ENCODE measurements around the gene THOC7. TPM values are rescaled to one million over a fixed set of nuclear protein-coding genes. Genes with fewer than 3 reads are reported as not detected.
A peak's percentile ranks its signal among the peaks of the same experiment; 100 is the strongest.

THOC7 gene
- total RNA-seq, 2 experiments from 2014 or later, result 85.4 to 92.7 TPM

DNA sequence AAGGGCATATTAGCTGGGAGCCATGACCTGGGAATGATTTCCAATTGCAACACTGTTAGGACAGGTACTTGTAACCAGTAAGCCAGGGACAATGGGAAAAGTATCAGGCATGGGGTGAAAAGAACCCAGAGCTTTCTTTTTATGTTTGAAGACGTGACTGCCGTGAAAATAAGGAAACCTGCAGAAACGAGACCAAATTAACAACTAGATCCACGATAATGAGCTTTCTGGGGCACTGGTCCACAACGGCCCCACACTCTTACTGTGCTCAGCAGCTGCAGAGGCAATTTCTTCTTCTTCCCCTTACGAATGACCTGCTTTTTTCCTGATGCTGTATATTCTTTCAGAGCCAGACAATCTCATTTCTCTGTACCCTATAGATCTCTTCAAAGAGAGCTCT is 33.1 kb downstream of the THOC7 start:
- Mint-ChIP-seq H3K4me3 (no peak overlapping the region), H3K27ac (no peak overlapping the region), H3K4me1 (no peaks in the 10 kb centered on the region), H3K27me3 (no peaks in the 10 kb centered on the region), H3K36me3 (peaks cover 14% of the 10 kb centered on the region), H3K9me3 (no peaks in the 10 kb centered on the region)
- DNase-seq, result no peak

DNA sequence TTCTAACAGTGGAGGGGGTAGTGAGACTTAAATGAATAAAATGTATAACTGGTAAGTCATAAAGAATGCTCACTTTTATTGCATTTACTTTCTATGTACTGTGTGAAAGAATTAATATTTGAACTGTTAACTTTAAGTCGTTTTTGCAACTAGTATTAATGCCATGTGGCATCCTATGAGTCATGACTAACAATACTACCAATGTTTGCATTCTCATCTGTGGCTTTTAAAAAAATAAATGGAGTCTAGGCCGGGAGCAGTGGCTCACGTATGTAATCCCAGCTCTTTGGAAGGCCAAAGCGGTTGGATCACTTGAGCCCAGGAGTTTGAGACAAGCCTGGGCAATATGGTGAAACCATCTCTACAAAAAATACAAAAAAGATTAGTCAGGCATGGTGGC is 39.3 kb downstream of the THOC7 start:
- peaks cover 6% of the 10 kb centered on the region for H3K36me3 Mint-ChIP-seq
- no peaks in the 10 kb centered on the region for H3K27me3 Mint-ChIP-seq
- DNase-seq, result no peak
- H3K4me3 Mint-ChIP-seq, result no peak overlapping the region
- no peaks in the 10 kb centered on the region for H3K4me1 Mint-ChIP-seq
- no peak overlapping the region for H3K27ac Mint-ChIP-seq
- no peaks in the 10 kb centered on the region for H3K9me3 Mint-ChIP-seq

DNA sequence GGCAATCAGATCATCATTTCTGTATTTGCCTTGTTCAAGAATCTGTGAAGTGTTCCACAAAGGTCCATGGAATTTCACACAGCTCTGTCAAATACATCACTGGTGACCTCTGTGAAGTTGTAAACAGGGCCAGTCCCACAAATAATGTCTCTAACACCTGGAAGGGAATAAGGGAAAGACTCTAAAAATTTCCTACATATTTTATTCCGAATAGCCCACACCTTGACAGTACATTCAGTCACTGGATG is 44.5 kb downstream of the THOC7 start, which contains the start of gene C3orf49:
Gene C3orf49, plus strand, starts transcription at position 149 of the 248 bp plus-strand sequence. CDS start 173 bp downstream, outside the sequence.
- no peak within 1 kb of the TSS for H3K4me3 Mint-ChIP-seq
- no peak for DNase-seq

DNA sequence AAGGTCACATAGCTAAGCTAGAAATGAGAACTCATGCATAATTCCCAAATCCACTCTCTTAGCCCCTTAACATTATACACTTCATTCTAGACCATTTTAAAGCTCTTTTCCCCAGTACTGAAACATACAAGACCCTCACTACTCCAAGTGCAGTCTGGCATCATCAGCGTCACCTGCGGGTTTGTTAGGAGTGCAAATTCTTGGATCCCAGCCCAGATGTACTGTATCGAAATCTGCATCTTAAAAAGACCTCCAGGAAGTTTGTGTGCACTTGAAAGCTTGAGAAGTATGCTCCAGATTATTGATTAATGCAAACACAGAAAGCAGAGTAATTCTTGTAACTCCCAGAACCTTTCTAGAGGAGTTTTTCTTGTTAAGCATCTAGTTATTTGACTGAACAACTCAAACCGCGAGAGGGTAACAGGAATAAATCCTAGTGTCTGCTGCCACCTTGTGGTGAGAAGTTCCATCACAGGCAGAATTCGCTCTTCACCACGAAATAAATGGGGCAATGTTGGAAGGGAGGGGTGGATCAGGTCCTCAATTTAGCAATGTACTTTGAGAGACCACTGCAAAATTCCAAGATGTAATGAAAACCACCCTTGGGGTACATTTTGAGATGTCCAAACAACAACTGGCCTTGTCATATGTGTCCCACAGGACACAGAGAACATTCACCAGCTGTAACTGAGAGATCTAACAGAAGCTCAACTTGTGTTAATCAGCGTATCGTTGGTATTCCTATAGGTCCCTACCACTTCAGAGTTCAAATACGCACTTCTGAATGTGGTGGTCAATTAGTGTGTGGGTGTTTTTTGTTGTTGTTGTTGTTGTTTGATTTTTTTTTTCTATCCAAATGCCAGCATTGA is 45.1 kb downstream of the THOC7 start:
- no peaks in the 10 kb centered on the region for H3K9me3 Mint-ChIP-seq
- H3K27ac Mint-ChIP-seq, result no peak overlapping the region
- DNase-seq, result peak; percentile 14
- H3K4me1 Mint-ChIP-seq, result peaks cover 5% of the 10 kb centered on the region
- no peaks in the 10 kb centered on the region for H3K27me3 Mint-ChIP-seq
- H3K36me3 Mint-ChIP-seq, result peaks cover 2% of the 10 kb centered on the region
- no peak overlapping the region for H3K4me3 Mint-ChIP-seq

More for the DNA sequence above, 44.5 kb downstream of the THOC7 start, which contains the start of gene C3orf49:
- Mint-ChIP-seq H3K9me3 (no peaks in the 10 kb centered on the region), H3K36me3 (peaks cover 2% of the 10 kb centered on the region), H3K4me1 (peaks cover 5% of the 10 kb centered on the region), H3K27me3 (no peaks in the 10 kb centered on the region), H3K27ac (no peak within 1 kb of the TSS)

DNA sequence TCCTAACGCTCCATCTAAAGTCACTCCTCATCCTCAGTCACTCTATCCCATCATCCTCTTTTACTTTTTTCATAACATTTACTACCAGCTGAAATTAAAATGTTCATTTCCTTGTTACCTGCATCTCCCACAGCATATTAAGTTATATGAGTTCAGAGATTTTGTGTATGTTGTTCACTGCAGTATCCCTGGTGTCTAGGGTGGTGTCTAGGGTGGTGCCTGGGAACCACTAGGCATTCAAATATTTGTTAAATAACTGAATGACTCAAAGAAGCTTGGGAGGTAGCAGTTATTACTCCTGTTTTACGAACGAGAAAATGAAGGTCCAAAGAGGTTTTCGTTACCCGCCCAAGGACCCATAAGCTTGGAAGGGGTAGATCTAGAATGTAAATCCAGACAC is 46.4 kb downstream of the THOC7 start:
- Mint-ChIP-seq H3K4me3 (no peak overlapping the region), H3K27ac (no peak overlapping the region), H3K27me3 (no peaks in the 10 kb centered on the region), H3K36me3 (no peaks in the 10 kb centered on the region), H3K9me3 (no peaks in the 10 kb centered on the region), H3K4me1 (peaks cover 5% of the 10 kb centered on the region)
- no peak for DNase-seq

DNA sequence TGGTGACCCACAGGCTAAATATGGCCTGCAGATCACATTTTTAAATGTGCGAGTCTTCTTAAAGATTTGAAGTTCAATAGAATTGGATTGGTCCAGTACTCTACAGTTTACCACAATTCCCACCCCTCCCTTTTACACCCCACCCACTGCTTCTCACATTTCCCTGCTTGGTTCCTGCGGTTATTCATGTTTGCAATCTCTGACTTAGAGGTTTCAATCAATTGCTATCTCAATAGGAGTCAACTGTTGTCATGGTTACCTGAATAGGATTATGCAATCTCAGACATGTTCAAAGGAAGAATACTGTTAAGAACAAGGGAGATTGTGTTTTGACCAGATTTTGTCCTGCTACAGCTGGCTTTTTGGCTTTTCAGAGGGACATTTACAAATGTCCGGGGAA is 49.4 kb downstream of the THOC7 start:
- Mint-ChIP-seq H3K36me3 (no peaks in the 10 kb centered on the region), H3K27ac (no peak overlapping the region), H3K9me3 (no peaks in the 10 kb centered on the region), H3K27me3 (no peaks in the 10 kb centered on the region), H3K4me1 (peaks cover 5% of the 10 kb centered on the region), H3K4me3 (no peak overlapping the region)
- no peak for DNase-seq

DNA sequence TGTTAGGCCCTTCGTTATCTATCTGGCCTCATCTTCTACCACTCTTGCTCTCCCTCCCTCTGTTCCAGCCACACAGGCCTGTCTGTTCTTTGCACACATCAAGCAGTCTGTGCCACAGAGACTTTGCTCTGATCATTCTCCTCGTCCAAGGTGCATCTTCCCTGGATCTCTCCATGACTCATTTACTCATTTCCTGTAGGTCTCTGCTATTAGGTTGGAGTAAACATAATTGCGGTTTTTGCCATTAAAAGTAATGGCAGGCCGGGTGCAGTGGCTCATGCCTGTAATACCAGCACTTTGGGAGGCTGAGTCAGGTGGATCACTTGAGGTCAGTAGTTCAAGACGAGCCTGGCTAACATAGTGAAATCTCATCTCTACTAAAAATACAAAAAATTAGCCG is 54.0 kb downstream of the THOC7 start:
- Mint-ChIP-seq H3K27ac (no peak overlapping the region), H3K9me3 (no peaks in the 10 kb centered on the region)

DNA sequence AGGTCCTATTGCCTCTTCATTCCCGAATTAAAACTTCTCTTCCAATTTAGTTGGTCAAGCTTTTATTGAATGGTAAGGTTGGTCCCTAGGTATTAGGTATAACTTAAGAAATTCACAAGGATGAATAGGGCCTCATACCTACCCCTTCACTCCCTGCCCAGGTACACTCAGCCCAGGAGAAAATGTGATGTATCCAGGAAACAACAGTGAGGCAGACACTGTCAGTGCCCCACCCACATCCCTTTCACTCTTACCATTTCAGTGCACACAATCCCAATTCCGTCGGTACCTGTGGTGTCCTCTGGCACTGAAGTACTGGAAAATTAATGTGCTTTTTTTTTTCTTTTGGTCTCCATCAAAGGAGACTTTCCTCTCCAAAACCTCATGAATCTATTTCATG is 55.0 kb downstream of the THOC7 start:
- Mint-ChIP-seq H3K9me3 (no peaks in the 10 kb centered on the region), H3K27me3 (no peaks in the 10 kb centered on the region), H3K4me1 (no peaks in the 10 kb centered on the region), H3K4me3 (no peak overlapping the region), H3K36me3 (no peaks in the 10 kb centered on the region), H3K27ac (no peak overlapping the region)
- DNase-seq, result no peak

More for the DNA sequence above, 54.0 kb downstream of the THOC7 start:
- no peak for DNase-seq
- Mint-ChIP-seq H3K36me3 (no peaks in the 10 kb centered on the region), H3K27me3 (no peaks in the 10 kb centered on the region), H3K4me3 (no peak overlapping the region), H3K4me1 (no peaks in the 10 kb centered on the region)

DNA sequence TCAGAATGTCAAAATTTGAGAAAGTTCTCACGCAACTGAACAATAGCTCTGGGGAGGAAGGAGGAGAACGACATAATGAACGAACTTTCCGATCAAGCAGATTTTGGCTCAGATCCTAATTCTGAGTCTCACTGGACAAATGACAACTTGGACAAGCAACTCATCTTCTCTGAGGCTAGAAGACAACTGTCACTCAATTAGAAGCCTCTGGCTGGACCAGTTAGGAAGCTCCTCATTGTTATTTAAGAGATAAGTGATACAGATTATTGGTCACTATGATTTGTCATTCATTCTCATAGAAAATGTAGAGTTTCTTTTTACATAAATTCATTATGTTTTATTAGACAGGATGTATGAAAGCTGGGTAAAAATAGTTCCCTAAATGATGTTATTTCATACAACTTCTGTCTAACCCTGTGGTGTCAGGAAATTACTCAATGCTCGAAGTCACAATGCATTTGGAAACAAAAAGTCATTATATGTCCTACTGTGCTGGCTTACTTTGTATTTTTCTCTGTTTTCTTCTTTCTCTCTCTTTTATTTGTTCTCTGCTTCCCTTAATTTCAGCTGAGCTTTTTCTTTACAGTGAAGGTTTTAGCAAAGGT is 55.5 kb downstream of the THOC7 start:
- Mint-ChIP-seq H3K27me3 (no peaks in the 10 kb centered on the region), H3K4me1 (no peaks in the 10 kb centered on the region), H3K4me3 (no peak overlapping the region), H3K36me3 (no peaks in the 10 kb centered on the region), H3K9me3 (no peaks in the 10 kb centered on the region), H3K27ac (no peak overlapping the region)
- DNase-seq, result no peak

DNA sequence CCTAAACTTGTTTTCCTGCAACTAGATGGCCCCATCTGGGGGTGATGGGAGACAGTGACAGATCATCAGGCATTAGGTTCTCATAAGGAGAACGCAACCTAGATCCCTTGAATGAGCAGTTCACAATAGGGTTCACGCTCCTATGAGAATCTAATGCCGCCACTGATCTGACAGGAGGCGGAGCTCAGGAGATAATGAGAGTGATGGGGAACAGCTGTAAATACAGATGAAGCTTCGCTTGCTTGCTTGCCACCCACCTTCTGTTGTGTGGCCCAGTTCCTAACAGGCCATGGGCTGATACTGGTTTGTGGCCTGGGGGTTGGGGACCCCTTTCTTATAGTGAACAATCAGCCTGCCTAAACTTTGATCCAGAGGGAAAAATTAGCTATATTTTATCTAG is 59.7 kb downstream of the THOC7 start:
- H3K4me1 Mint-ChIP-seq, result no peaks in the 10 kb centered on the region
- no peaks in the 10 kb centered on the region for H3K36me3 Mint-ChIP-seq
- no peaks in the 10 kb centered on the region for H3K9me3 Mint-ChIP-seq
- DNase-seq, result no peak
- H3K27ac Mint-ChIP-seq, result no peak overlapping the region
- H3K27me3 Mint-ChIP-seq, result no peaks in the 10 kb centered on the region
- no peak overlapping the region for H3K4me3 Mint-ChIP-seq

DNA sequence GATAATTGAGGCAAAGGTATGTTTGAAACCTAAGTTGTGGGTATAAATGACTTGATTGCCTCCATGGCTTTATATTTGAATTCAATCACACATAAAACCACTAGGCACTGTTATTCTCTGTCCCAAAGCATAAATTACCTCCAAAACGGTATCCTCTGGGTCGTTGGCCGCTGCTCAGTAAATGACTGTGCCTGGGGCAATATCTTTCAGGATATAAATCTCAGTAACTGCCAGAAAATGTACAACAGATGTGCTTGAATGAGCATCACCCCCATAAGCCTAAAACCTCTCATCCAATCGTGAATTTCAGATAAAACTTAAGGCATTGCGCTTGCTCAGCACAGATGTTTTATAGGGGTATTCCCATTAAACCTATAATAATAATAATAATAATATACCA is 63.5 kb downstream of the THOC7 start:
- H3K27me3 Mint-ChIP-seq, result peaks cover 5% of the 10 kb centered on the region
- no peak for DNase-seq
- H3K4me3 Mint-ChIP-seq, result no peak overlapping the region
- no peaks in the 10 kb centered on the region for H3K36me3 Mint-ChIP-seq
- no peaks in the 10 kb centered on the region for H3K9me3 Mint-ChIP-seq
- no peaks in the 10 kb centered on the region for H3K4me1 Mint-ChIP-seq
- no peak overlapping the region for H3K27ac Mint-ChIP-seq

DNA sequence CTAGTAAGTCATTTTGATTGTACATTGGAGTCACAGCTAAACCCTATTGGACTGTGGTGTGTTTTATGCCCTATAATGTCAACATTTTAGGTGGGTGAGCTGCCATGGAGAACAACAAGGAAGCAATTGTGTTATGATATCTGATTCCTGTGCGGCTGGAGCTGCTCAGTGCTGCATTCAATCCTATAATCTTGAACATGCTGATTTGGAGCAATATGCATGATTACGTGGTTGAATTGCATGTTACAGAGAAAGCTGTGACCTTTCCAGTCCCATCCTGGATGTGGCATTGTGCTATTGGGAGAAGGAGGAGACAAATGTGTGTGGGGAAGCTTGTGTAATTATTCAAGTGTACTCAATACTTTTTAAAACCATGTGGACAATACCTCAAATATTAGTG is 64.7 kb downstream of the THOC7 start:
- H3K4me1 Mint-ChIP-seq, result no peaks in the 10 kb centered on the region

DNA sequence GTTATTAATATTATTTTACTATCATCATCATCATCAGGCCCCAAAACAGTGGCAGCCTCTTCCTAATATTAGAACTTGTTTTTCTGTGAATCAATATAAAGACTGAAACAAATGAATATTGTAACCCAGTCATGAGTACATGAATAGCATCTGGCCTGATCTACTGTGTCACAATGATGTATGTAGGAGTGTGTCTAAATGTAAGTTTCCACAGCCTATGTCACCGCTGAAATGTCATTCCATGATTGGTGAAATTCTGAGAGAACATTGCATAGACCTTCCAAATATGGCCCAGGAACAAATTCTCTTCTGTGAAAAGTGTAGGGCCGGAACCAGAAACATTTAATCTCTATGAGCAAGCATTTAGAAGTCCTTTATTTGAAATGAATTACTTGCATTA is 65.1 kb downstream of the THOC7 start:
- Mint-ChIP-seq H3K36me3 (no peaks in the 10 kb centered on the region), H3K4me3 (no peak overlapping the region), H3K27ac (no peak overlapping the region), H3K4me1 (no peaks in the 10 kb centered on the region), H3K9me3 (no peaks in the 10 kb centered on the region), H3K27me3 (peaks cover 5% of the 10 kb centered on the region)
- no peak for DNase-seq

More for the DNA sequence above, 64.7 kb downstream of the THOC7 start:
- H3K27ac Mint-ChIP-seq, result no peak overlapping the region
- no peak for DNase-seq
- no peaks in the 10 kb centered on the region for H3K9me3 Mint-ChIP-seq
- no peak overlapping the region for H3K4me3 Mint-ChIP-seq
- peaks cover 5% of the 10 kb centered on the region for H3K27me3 Mint-ChIP-seq
- H3K36me3 Mint-ChIP-seq, result no peaks in the 10 kb centered on the region

DNA sequence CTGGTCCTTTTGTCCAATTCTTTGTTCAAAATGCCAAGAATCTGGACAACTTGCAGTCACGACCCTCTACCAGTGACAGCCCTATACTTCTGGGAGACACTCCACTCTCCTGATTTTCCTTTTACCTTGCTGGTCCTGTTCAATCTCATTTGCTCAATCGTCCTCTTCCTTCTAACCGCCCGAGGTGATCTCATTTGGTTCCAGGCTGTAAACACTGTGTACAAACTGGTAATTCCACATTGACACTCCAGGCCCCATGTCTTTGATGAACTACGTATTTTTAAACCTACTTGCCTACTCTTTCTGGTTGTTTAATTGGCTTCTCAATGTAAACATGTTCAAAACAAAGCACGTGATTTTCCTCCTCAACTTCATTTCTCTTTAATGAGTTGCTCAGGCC is 68.2 kb downstream of the THOC7 start:
- Mint-ChIP-seq H3K36me3 (no peaks in the 10 kb centered on the region), H3K9me3 (no peaks in the 10 kb centered on the region), H3K4me3 (no peak overlapping the region), H3K27ac (no peak overlapping the region), H3K27me3 (peaks cover 8% of the 10 kb centered on the region), H3K4me1 (no peaks in the 10 kb centered on the region)
- no peak for DNase-seq

DNA sequence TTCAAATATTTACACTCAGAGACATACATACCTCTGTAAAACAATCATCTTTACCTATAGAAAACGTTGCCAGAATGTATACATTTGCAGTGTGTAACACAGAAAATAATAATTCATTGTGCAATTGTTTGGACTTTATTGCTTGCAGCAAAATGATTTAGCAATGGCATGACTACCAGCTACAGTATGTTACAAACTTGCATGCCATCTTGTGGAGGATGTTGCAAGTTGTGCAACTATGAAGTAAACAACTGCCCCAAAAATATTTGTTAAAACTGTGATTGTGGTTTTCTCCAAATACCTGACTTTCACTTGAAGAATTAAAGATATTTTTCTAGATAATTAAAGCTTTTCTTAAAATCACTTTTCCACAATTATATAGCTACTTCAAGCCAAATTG is 71.6 kb downstream of the THOC7 start:
- DNase-seq, result no peak
- Mint-ChIP-seq H3K4me3 (no peak overlapping the region), H3K27ac (no peak overlapping the region), H3K4me1 (no peaks in the 10 kb centered on the region), H3K27me3 (peaks cover 15% of the 10 kb centered on the region), H3K36me3 (no peaks in the 10 kb centered on the region), H3K9me3 (no peaks in the 10 kb centered on the region)
